Smooth muscle cell (in vitro differentiated cells): Measurements from ENCODE around the gene OSTF1. TPM values are rescaled to one million over a fixed set of nuclear protein-coding genes. Genes with fewer than 3 reads are reported as not detected.

Experiments
- DNase-seq: peaks from one replicate; lab custom pipeline; 2025; ENCODE audit not compliant: unreplicated experiment; lab: John Stamatoyannopoulos, UW
- H2AFZ ChIP-seq: fragments of 200-600 bp; sonication (generic); 2 replicates; pipeline ENCODE4 v1.6.0; 2016; ENCODE audit warnings: antibody characterized with exemption, low read depth, mild to moderate bottlenecking
- H3F3A ChIP-seq: fragments of 200-600 bp; sonication (generic); 2 replicates; pipeline ENCODE4 v1.6.0; 2017; ENCODE audit warnings: antibody characterized with exemption, low read depth
- H3K27ac ChIP-seq: fragments of 200-600 bp; sonication (generic); 2 replicates; pipeline ENCODE4 v1.5.1; 2016; ENCODE audit warnings: low read depth, mild to moderate bottlenecking
- H3K27me3 ChIP-seq: fragments of 200-600 bp; sonication (generic); 2 replicates; pipeline ENCODE4 v1.6.1; 2016; ENCODE audit warnings: low read depth, mild to moderate bottlenecking
- H3K36me3 ChIP-seq: fragments of 200-600 bp; sonication (generic); 2 replicates; pipeline ENCODE4 v1.5.1; 2016; ENCODE audit warnings: low read depth
- H3K4me1 ChIP-seq: fragments of 200-600 bp; sonication (generic); 2 replicates; pipeline ENCODE4 v1.5.1; 2016; ENCODE audit warnings: low read depth
- H3K4me2 ChIP-seq: fragments of 200-600 bp; sonication (generic); 2 replicates; pipeline ENCODE4 v1.6.0; 2016; ENCODE audit warnings: mild to moderate bottlenecking
- H3K4me3 ChIP-seq: fragments of 200-600 bp; sonication (generic); 2 replicates; pipeline ENCODE4 v1.5.1; 2016; ENCODE audit warnings: mild to moderate bottlenecking
- H3K79me2 ChIP-seq: fragments of 200-600 bp; sonication (generic); 2 replicates; pipeline ENCODE4 v1.6.0; 2016; ENCODE audit warnings: low read depth, mild to moderate bottlenecking
- H3K9ac ChIP-seq: fragments of 200-600 bp; sonication (generic); 2 replicates; pipeline ENCODE4 v1.6.0; 2016; ENCODE audit warnings: low read depth
- H3K9me3 ChIP-seq: fragments of 200-600 bp; sonication (generic); replicated peaks from 2 replicates; pipeline ENCODE4 v1.5.1; 2016; ENCODE audit warnings: low read depth
- H4K20me1 ChIP-seq: fragments of 200-600 bp; sonication (generic); 2 replicates; pipeline ENCODE4 v1.6.0; 2016; ENCODE audit warnings: low read depth
- CTCF ChIP-seq: fragments of 200-600 bp; sonication (generic); IDR thresholded peaks from 2 replicates; pipeline ENCODE4 v1.5.1; 2017; ENCODE audit warnings: borderline replicate concordance, mild to moderate bottlenecking, antibody characterized with exemption; ENCODE audit not compliant: insufficient read depth, poor library complexity, severe bottlenecking
- WGBS: methylation state at CpG from one replicate; pipeline ENCODE4 v1.1.7; 2016; ENCODE audit warnings: low lambda C conversion rate; 5-methylcytosine and 5-hydroxymethylcytosine counted together
- polyA plus RNA-seq: library from polyadenylated mRNA; unstranded; fragments of >200 nt; fragmentation: Nextera tagmentation; extraction: Ambion mirVana; gene quantifications from 2 replicates; pipeline ENCODE4 v1.2.1, GENCODE V29; 2016
- total RNA-seq: library from RNA; depleted of rRNA; stranded (reverse); fragments of >200 nt; gene quantifications from 2 replicates; pipeline ENCODE4 v1.2.3, GENCODE V29; 2014

The OSTF1 gene
- total and polyA plus RNA-seq, 2 experiments from 2014 or later: 40.6 to 44.5 TPM

- Histone ChIP-seq H3K9me3 (no peaks in the 10 kb centered on the region), H3K27me3 (no peaks in the 10 kb centered on the region), H3K36me3 (no peaks in the 10 kb centered on the region), H3K27ac (peak overlapping the region; percentile 87), H3K4me2 (no peak overlapping the region), H3K79me2 (no peaks in the 10 kb centered on the region), H3K4me3 (no peak overlapping the region), H3F3A (no peaks in the 10 kb centered on the region), H4K20me1 (no peaks in the 10 kb centered on the region), H2AFZ (no peak overlapping the region), H3K4me1 (no peaks in the 10 kb centered on the region), H3K9ac (no peak overlapping the region)
- 95% methylated on average over 2 of the region's 2 CpGs for WGBS
- TF ChIP-seq CTCF: no peak
- DNase-seq: no peak
Measured at GRCh38 chr9:75168270-75169178, 80.2 kb downstream of the OSTF1 start.

GRCh38 chr9:75169623-75170022, 81.3 kb downstream of the OSTF1 start:
- Histone ChIP-seq H3K27me3 (no peaks in the 10 kb centered on the region), H3K4me3 (no peak overlapping the region), H3K36me3 (no peaks in the 10 kb centered on the region), H3K9ac (peak overlapping the region; percentile 65), H3K4me2 (no peak overlapping the region), H4K20me1 (no peaks in the 10 kb centered on the region), H3K4me1 (no peaks in the 10 kb centered on the region), H2AFZ (no peak overlapping the region), H3K27ac (peak overlapping the region; percentile 87), H3K9me3 (no peaks in the 10 kb centered on the region), H3K79me2 (no peaks in the 10 kb centered on the region), H3F3A (no peaks in the 10 kb centered on the region)
- WGBS: 63% methylated on average over 4 of the region's 4 CpGs
- no peak for TF ChIP-seq CTCF
- no peak for DNase-seq

GRCh38 chr9:75170898-75171360, 82.6 kb downstream of the OSTF1 start:
- no peaks in the 10 kb centered on the region for H3K4me1 ChIP-seq
- H3K36me3 ChIP-seq: no peaks in the 10 kb centered on the region
- TF ChIP-seq CTCF: no peak
- DNase-seq: no peak
- WGBS: 74% methylated on average over 2 of the region's 2 CpGs
- H3K27me3 ChIP-seq: no peaks in the 10 kb centered on the region
- H2AFZ ChIP-seq: no peak overlapping the region
- peak overlapping the region; percentile 87 for H3K27ac ChIP-seq
- H3K79me2 ChIP-seq: no peaks in the 10 kb centered on the region
- H3F3A ChIP-seq: no peaks in the 10 kb centered on the region
- H3K4me2 ChIP-seq: no peak overlapping the region
- H3K9me3 ChIP-seq: no peaks in the 10 kb centered on the region
- H3K4me3 ChIP-seq: no peak overlapping the region
- H3K9ac ChIP-seq: no peak overlapping the region
- no peaks in the 10 kb centered on the region for H4K20me1 ChIP-seq
